Activated naive CD4-positive, alpha-beta T cell treated with anti-CD3 and anti-CD28 coated beads, Interleukin-2, amount 10 ng/mL, durations not matched to agents 7 days and 5 days (primary cell): ENCODE data around the gene RPS13.
"Not testable (repeated sequence)": the region's sequence is repeated elsewhere in the genome, so short reads cannot be mapped to it uniquely, and the experiment has no call there.

Source experiments
- CTCF ChIA-PET: fragments of 350-600 bp; sonication (Branson Sonifier 250); formaldehyde crosslinking; loops from one replicate; lab custom pipeline; 2021; ENCODE audit warnings: antibody characterized with exemption; lab: Charles Lee
- DNase-seq: peaks from one replicate; pipeline ENCODE4 v3.0.0-alpha.2; 2020
- H3K27ac Mint-ChIP-seq: one replicate; pipeline ENCODE4 v1.8.0; 2021; ENCODE audit warnings: mild to moderate bottlenecking, moderate library complexity, mixed read lengths
- H3K27me3 Mint-ChIP-seq: one replicate; pipeline ENCODE4 v1.8.0; 2021; ENCODE audit warnings: mild to moderate bottlenecking, mixed read lengths
- H3K36me3 Mint-ChIP-seq: one replicate; pipeline ENCODE4 v1.8.0; 2021; ENCODE audit warnings: mixed read lengths
- H3K4me1 Mint-ChIP-seq: one replicate; pipeline ENCODE4 v1.8.0; 2021; ENCODE audit warnings: mixed read lengths
- H3K4me3 Mint-ChIP-seq: one replicate; pipeline ENCODE4 v1.8.0; 2021; ENCODE audit warnings: mild to moderate bottlenecking, moderate library complexity, mixed read lengths
- H3K9me3 Mint-ChIP-seq: one replicate; pipeline ENCODE4 v1.8.0; 2021; ENCODE audit warnings: mixed read lengths

RPS13 gene

GRCh38 chr11:17077520-17078401 is at the start of gene RPS13:
Gene RPS13 (minus strand): TSS chr11:17077667. CDS start chr11:17077641, 26 bp downstream.
- CTCF ChIA-PET, result interaction anchor here (0.6 to 1.9 kb wide), 5 partner anchors 132 to 292 kb away, joined by 3 to 5 read pairs (median 3); no protein-coding TSS in a partner anchor
- H3K27ac Mint-ChIP-seq, result peak within 1 kb of the TSS; percentile 99
- H3K4me3 Mint-ChIP-seq, result peak within 1 kb of the TSS; percentile 98
- H3K9me3 Mint-ChIP-seq, result no peaks in the 10 kb centered on the region
- no peaks in the 10 kb centered on the region for H3K27me3 Mint-ChIP-seq
- DNase-seq, result peak; percentile 97
- peaks cover 50% of the 10 kb centered on the region for H3K4me1 Mint-ChIP-seq
- peaks cover 40% of the 10 kb centered on the region for H3K36me3 Mint-ChIP-seq

- H3K36me3 Mint-ChIP-seq, result peaks cover 10% of the 10 kb centered on the region
- no peak overlapping the region for H3K4me3 Mint-ChIP-seq
- peaks cover 3% of the 10 kb centered on the region for H3K4me1 Mint-ChIP-seq
- CTCF ChIA-PET, result no interaction called here
- H3K9me3 Mint-ChIP-seq, result no peaks in the 10 kb centered on the region
- no peak for DNase-seq
- H3K27ac Mint-ChIP-seq, result no peak overlapping the region
- H3K27me3 Mint-ChIP-seq, result no peaks in the 10 kb centered on the region
Observed at GRCh38 chr11:17121981-17122380, 44.5 kb upstream of the RPS13 start.

GRCh38 chr11:17117262-17117661 is 39.8 kb upstream of the RPS13 start:
- CTCF ChIA-PET, result no interaction called here
- no peak overlapping the region for H3K4me3 Mint-ChIP-seq
- H3K4me1 Mint-ChIP-seq, result peaks cover 4% of the 10 kb centered on the region
- peaks cover 23% of the 10 kb centered on the region for H3K36me3 Mint-ChIP-seq
- H3K9me3 Mint-ChIP-seq, result no peaks in the 10 kb centered on the region
- no peaks in the 10 kb centered on the region for H3K27me3 Mint-ChIP-seq
- no peak overlapping the region for H3K27ac Mint-ChIP-seq
- DNase-seq, result no peak

GRCh38 chr11:17116117-17116516 is 38.6 kb upstream of the RPS13 start:
- DNase-seq, result no peak
- Mint-ChIP-seq H3K27ac (no peak overlapping the region), H3K4me1 (peaks cover 4% of the 10 kb centered on the region), H3K27me3 (no peaks in the 10 kb centered on the region), H3K36me3 (peaks cover 23% of the 10 kb centered on the region), H3K9me3 (no peaks in the 10 kb centered on the region), H3K4me3 (no peak overlapping the region)
- CTCF ChIA-PET, result no interaction called here

- H3K4me1 Mint-ChIP-seq, H3K27me3 Mint-ChIP-seq, H3K9me3 Mint-ChIP-seq, H3K27ac Mint-ChIP-seq, H3K4me3 Mint-ChIP-seq, DNase-seq, CTCF ChIA-PET: not testable (repeated sequence)
- H3K36me3 Mint-ChIP-seq, result peaks cover 20% of the 10 kb centered on the region
Observed at GRCh38 chr11:17107745-17108144, 30.3 kb upstream of the RPS13 start.

GRCh38 chr11:17105404-17106040 is 28.1 kb upstream of the RPS13 start:
- H3K27ac Mint-ChIP-seq, H3K4me1 Mint-ChIP-seq, H3K9me3 Mint-ChIP-seq, H3K27me3 Mint-ChIP-seq, DNase-seq, H3K4me3 Mint-ChIP-seq: not testable (repeated sequence)
- H3K36me3 Mint-ChIP-seq, result peaks cover 18% of the 10 kb centered on the region
- CTCF ChIA-PET, result interaction anchor here (0.7 kb wide), 1 partner anchor 1410 kb away, joined by 4 read pairs; no protein-coding TSS in a partner anchor

- Mint-ChIP-seq H3K4me1 (no peaks in the 10 kb centered on the region), H3K36me3 (peaks cover 16% of the 10 kb centered on the region), H3K4me3 (no peak overlapping the region), H3K27ac (no peak overlapping the region), H3K27me3 (no peaks in the 10 kb centered on the region), H3K9me3 (no peaks in the 10 kb centered on the region)
- CTCF ChIA-PET, result no interaction called here
- DNase-seq, result no peak
Observed at GRCh38 chr11:17102462-17102861, 25.0 kb upstream of the RPS13 start.

- Mint-ChIP-seq H3K27me3 (no peaks in the 10 kb centered on the region), H3K4me3 (no peak overlapping the region), H3K9me3 (no peaks in the 10 kb centered on the region), H3K27ac (no peak overlapping the region), H3K36me3 (peaks cover 7% of the 10 kb centered on the region), H3K4me1 (no peaks in the 10 kb centered on the region)
- CTCF ChIA-PET, result no interaction called here
- DNase-seq, result no peak
Observed at GRCh38 chr11:17098658-17099057, 21.2 kb upstream of the RPS13 start.

- H3K4me1 Mint-ChIP-seq, result no peaks in the 10 kb centered on the region
- peaks cover 7% of the 10 kb centered on the region for H3K36me3 Mint-ChIP-seq
- CTCF ChIA-PET, result interaction anchor here (1.2 kb wide), 1 partner anchor 10 kb away, joined by 3 read pairs; no protein-coding TSS in a partner anchor
- H3K27ac Mint-ChIP-seq, result no peak overlapping the region
- H3K4me3 Mint-ChIP-seq, result no peak overlapping the region
- H3K9me3 Mint-ChIP-seq, result no peaks in the 10 kb centered on the region
- no peak for DNase-seq
- no peaks in the 10 kb centered on the region for H3K27me3 Mint-ChIP-seq
Observed at GRCh38 chr11:17098038-17098437, 20.6 kb upstream of the RPS13 start.

- H3K9me3 Mint-ChIP-seq, DNase-seq, H3K4me3 Mint-ChIP-seq, H3K27me3 Mint-ChIP-seq, H3K27ac Mint-ChIP-seq, H3K4me1 Mint-ChIP-seq: not testable (repeated sequence)
- CTCF ChIA-PET, result interaction anchor here (0.6 kb wide), 1 partner anchor 312 kb away, joined by 4 read pairs; no protein-coding TSS in a partner anchor
- peaks cover 15% of the 10 kb centered on the region for H3K36me3 Mint-ChIP-seq
Observed at GRCh38 chr11:17085976-17086375, 8.5 kb upstream of the RPS13 start.

GRCh38 chr11:17077240-17077519 is 287 bp downstream of the RPS13 start:
- H3K4me1 Mint-ChIP-seq, result peaks cover 50% of the 10 kb centered on the region
- peak overlapping the region; percentile 99 for H3K27ac Mint-ChIP-seq
- peaks cover 44% of the 10 kb centered on the region for H3K36me3 Mint-ChIP-seq
- H3K4me3 Mint-ChIP-seq, result peak overlapping the region; percentile 98
- H3K9me3 Mint-ChIP-seq, result no peaks in the 10 kb centered on the region
- H3K27me3 Mint-ChIP-seq, result no peaks in the 10 kb centered on the region
- CTCF ChIA-PET, result interaction anchor here (1.4 kb wide), 1 partner anchor 257 kb away, joined by 3 read pairs; no protein-coding TSS in a partner anchor
- peak; percentile 71 for DNase-seq

GRCh38 chr11:17076517-17077239 is 789 bp downstream of the RPS13 start:
- Mint-ChIP-seq H3K36me3 (peaks cover 46% of the 10 kb centered on the region), H3K27ac (peak overlapping the region; percentile 99), H3K27me3 (no peaks in the 10 kb centered on the region), H3K4me1 (peaks cover 50% of the 10 kb centered on the region), H3K4me3 (peak overlapping the region; percentile 98), H3K9me3 (no peaks in the 10 kb centered on the region)
- CTCF ChIA-PET, result interaction anchor here (0.6 to 2.0 kb wide), 4 partner anchors 13 to 290 kb away, joined by 3 to 7 read pairs (median 4); no protein-coding TSS in a partner anchor
- no peak for DNase-seq

GRCh38 chr11:17075506-17075905 is 2.0 kb downstream of the RPS13 start:
- DNase-seq, result no peak
- Mint-ChIP-seq H3K27ac (peak overlapping the region; percentile 64), H3K27me3 (no peaks in the 10 kb centered on the region), H3K36me3 (peaks cover 46% of the 10 kb centered on the region), H3K9me3 (no peaks in the 10 kb centered on the region), H3K4me3 (peak overlapping the region; percentile 98), H3K4me1 (peaks cover 50% of the 10 kb centered on the region)
- CTCF ChIA-PET, result interaction anchor here (0.8 to 2.0 kb wide), 4 partner anchors 11 to 255 kb away, joined by 3 to 7 read pairs (median 4); no protein-coding TSS in a partner anchor
